Osteoblast (primary cell): Measurements from ENCODE around the gene RFX2. TPM values are rescaled to one million over a fixed set of nuclear protein-coding genes. Genes with fewer than 3 reads are reported as not detected.

Experiments
- DNase-seq: peaks from one replicate; pipeline ENCODE4 v3.0.0; 2011; ENCODE audit warnings: low spot score, mixed read lengths; ENCODE audit not compliant: insufficient read length; ENCODE audit errors: missing footprints
- H2AFZ ChIP-seq: 2 replicates; pipeline ENCODE4 v1.6.0; 2011; ENCODE audit warnings: mild to moderate bottlenecking, low read length
- H3K27ac ChIP-seq: 2 replicates; pipeline ENCODE4 v1.5.1; 2011; ENCODE audit warnings: mild to moderate bottlenecking, low read depth, low read length, moderate library complexity
- H3K27me3 ChIP-seq: 2 replicates; pipeline ENCODE4 v1.6.0; 2012; ENCODE audit warnings: mild to moderate bottlenecking, control low read depth, inconsistent platforms, low read length, moderate library complexity; ENCODE audit not compliant: insufficient read depth
- H3K36me3 ChIP-seq: 2 replicates; pipeline ENCODE4 v1.5.1; 2011; ENCODE audit warnings: mild to moderate bottlenecking, low read length, control low read depth, moderate library complexity; ENCODE audit not compliant: insufficient read depth
- H3K4me1 ChIP-seq: 2 replicates; pipeline ENCODE4 v1.5.1; 2011; ENCODE audit warnings: mild to moderate bottlenecking, low read length, control low read depth, moderate library complexity; ENCODE audit not compliant: insufficient read depth
- H3K4me2 ChIP-seq: 2 replicates; pipeline ENCODE4 v1.6.0; 2011; ENCODE audit warnings: mild to moderate bottlenecking, low read length; ENCODE audit not compliant: insufficient read depth
- H3K4me3 ChIP-seq: fragments of 200-600 bp; sonication (generic); 3 replicates; pipeline ENCODE4 v1.5.1; 2012; ENCODE audit warnings: mild to moderate bottlenecking, low read length, inconsistent platforms; ENCODE audit not compliant: insufficient read depth
- H3K79me2 ChIP-seq: 2 replicates; pipeline ENCODE4 v1.6.0; 2012; ENCODE audit warnings: mild to moderate bottlenecking, low read length, control low read depth, inconsistent platforms; ENCODE audit not compliant: insufficient read depth
- H3K9me3 ChIP-seq: 2 replicates; pipeline ENCODE4 v1.5.1; 2011; ENCODE audit warnings: low read depth, low read length, control low read depth
- H4K20me1 ChIP-seq: 2 replicates; pipeline ENCODE4 v1.6.0; 2012; ENCODE audit warnings: mild to moderate bottlenecking, low read length, control low read depth; ENCODE audit not compliant: insufficient read depth
- total RNA-seq: library from RNA; depleted of rRNA; stranded (reverse); fragments of >200 nt; gene quantifications from 2 replicates; pipeline ENCODE4 v1.2.3, GENCODE V29; 2012
- TF ChIP-seq, protein P1 (sequence below): IDR thresholded peaks from 2 replicates; pipeline ENCODE4 v1.5.1; 2011; ENCODE audit warnings: mild to moderate bottlenecking, low read depth, low read length, moderate library complexity; ENCODE audit errors: extremely low read depth

The RFX2 gene
- total RNA-seq, 1 donor = 6.2 TPM

DNA sequence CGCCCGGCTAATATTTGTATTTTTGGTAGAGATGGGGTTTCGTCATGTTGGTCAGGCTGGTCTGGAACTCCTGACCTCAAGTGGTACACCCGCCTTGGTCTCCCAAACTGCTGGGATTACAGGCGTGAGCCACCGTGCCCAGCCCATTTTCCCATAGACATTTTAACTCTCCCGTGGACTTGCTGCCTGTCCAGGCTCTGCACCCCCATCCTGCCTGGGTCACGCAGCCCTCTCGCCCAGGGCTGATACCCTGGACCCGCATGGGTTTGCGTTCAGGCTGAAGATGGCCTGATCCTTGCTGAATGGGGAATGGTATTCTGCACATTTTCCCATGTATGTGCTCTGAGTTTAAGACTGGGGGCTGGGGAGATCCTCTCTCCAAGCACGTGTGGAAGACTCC is 86.4 kb downstream of the RFX2 start:
- H4K20me1 ChIP-seq = no peaks in the 10 kb centered on the region
- H3K27ac ChIP-seq = no peak overlapping the region
- TF ChIP-seq, protein P1, sequence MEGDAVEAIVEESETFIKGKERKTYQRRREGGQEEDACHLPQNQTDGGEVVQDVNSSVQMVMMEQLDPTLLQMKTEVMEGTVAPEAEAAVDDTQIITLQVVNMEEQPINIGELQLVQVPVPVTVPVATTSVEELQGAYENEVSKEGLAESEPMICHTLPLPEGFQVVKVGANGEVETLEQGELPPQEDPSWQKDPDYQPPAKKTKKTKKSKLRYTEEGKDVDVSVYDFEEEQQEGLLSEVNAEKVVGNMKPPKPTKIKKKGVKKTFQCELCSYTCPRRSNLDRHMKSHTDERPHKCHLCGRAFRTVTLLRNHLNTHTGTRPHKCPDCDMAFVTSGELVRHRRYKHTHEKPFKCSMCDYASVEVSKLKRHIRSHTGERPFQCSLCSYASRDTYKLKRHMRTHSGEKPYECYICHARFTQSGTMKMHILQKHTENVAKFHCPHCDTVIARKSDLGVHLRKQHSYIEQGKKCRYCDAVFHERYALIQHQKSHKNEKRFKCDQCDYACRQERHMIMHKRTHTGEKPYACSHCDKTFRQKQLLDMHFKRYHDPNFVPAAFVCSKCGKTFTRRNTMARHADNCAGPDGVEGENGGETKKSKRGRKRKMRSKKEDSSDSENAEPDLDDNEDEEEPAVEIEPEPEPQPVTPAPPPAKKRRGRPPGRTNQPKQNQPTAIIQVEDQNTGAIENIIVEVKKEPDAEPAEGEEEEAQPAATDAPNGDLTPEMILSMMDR = no peak
- H3K27me3 ChIP-seq = no peaks in the 10 kb centered on the region
- H3K9me3 ChIP-seq = no peaks in the 10 kb centered on the region
- no peak overlapping the region for H3K4me3 ChIP-seq
- no peak overlapping the region for H2AFZ ChIP-seq
- H3K79me2 ChIP-seq = no peaks in the 10 kb centered on the region
- no peak for DNase-seq
- H3K4me2 ChIP-seq = peak overlapping the region; percentile 78
- H3K4me1 ChIP-seq = peaks cover 16% of the 10 kb centered on the region
- no peaks in the 10 kb centered on the region for H3K36me3 ChIP-seq

GRCh38 chr19:6023085-6023682 is 87.1 kb downstream of the RFX2 start:
- Histone ChIP-seq H3K27me3 (no peaks in the 10 kb centered on the region), H3K27ac (peak overlapping the region; percentile 68), H3K4me1 (peaks cover 16% of the 10 kb centered on the region), H3K9me3 (no peaks in the 10 kb centered on the region), H3K4me2 (peak overlapping the region; percentile 78), H3K79me2 (no peaks in the 10 kb centered on the region), H2AFZ (peak overlapping the region; percentile 91), H4K20me1 (no peaks in the 10 kb centered on the region), H3K36me3 (no peaks in the 10 kb centered on the region), H3K4me3 (peak overlapping the region; percentile 44)
- DNase-seq = peak; percentile 90
- TF ChIP-seq, protein P1 = no peak

- TF ChIP-seq, protein P1 = no peak
- H3K79me2 ChIP-seq = no peaks in the 10 kb centered on the region
- H2AFZ ChIP-seq = peak overlapping the region; percentile 91
- peak overlapping the region; percentile 68 for H3K27ac ChIP-seq
- no peaks in the 10 kb centered on the region for H4K20me1 ChIP-seq
- H3K4me2 ChIP-seq = peak overlapping the region; percentile 78
- H3K4me3 ChIP-seq = peak overlapping the region; percentile 44
- peaks cover 16% of the 10 kb centered on the region for H3K4me1 ChIP-seq
- H3K36me3 ChIP-seq = no peaks in the 10 kb centered on the region
- no peak for DNase-seq
- no peaks in the 10 kb centered on the region for H3K9me3 ChIP-seq
- H3K27me3 ChIP-seq = no peaks in the 10 kb centered on the region
Measured at GRCh38 chr19:6022570-6023064, 87.7 kb downstream of the RFX2 start.

DNA sequence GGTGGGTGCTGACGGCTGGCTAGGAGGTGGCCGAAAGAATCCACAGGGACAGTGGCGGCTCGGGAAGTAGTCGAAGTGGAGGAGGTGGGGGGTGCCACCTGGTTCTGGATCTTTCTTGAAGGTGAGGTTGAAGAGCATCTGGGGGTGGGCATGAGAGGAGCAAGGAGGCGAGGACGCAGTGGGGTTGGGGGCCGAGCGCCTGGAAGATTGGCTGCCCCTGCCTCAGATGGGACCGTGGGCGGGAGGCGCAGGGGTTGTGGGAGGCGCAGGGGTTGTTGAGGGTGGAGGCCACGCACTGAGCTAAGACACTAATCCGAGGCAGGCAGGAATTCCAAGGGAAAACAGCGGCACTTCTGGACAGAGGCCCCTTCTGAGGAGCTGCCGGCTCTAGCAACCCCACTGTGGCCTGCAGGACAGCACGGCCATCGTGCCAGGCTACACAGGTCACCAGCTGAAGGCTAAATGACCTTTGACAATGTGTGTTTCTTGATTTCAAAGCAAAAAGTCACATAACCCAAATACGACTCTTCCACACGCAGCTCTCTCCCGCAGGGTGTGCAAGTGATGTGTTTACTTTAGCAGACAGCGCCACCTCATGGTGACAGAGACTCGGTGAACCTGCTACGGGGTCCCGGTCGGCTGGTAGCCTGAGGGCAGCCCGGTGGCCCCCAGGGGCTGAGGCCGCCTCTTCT is 88.3 kb downstream of the RFX2 start:
- peaks cover 16% of the 10 kb centered on the region for H3K4me1 ChIP-seq
- H3K4me3 ChIP-seq = no peak overlapping the region
- H3K9me3 ChIP-seq = no peaks in the 10 kb centered on the region
- no peak overlapping the region for H3K27ac ChIP-seq
- H2AFZ ChIP-seq = peak overlapping the region; percentile 91
- H4K20me1 ChIP-seq = no peaks in the 10 kb centered on the region
- H3K79me2 ChIP-seq = no peaks in the 10 kb centered on the region
- H3K4me2 ChIP-seq = no peak overlapping the region
- no peaks in the 10 kb centered on the region for H3K27me3 ChIP-seq
- H3K36me3 ChIP-seq = no peaks in the 10 kb centered on the region
- peak; percentile 95 for DNase-seq
- TF ChIP-seq, protein P1 = peak; percentile 67
